H1 (cell line): ENCODE results near the gene GRHL3. TPM values are rescaled to one million over a fixed set of nuclear protein-coding genes. Genes with fewer than 3 reads are reported as not detected.

Experiments used
- BRCA1 ChIP-seq: IDR thresholded peaks from 2 replicates; pipeline ENCODE4 v1.6.1; 2012; ENCODE audit warnings: low read depth, low read length, improper control_type of control experiment
- POLR2A ChIP-seq, 2 experiments: IDR thresholded peaks; 1 replicate in 1 of 2; 2 replicates in 1 of 2; pipeline ENCODE4 v1.6.1; 2011; ENCODE audit warnings: low read depth in 2 of 2, low read length in 2 of 2, mild to moderate bottlenecking in 2 of 2; ENCODE audit errors: control extremely low read depth in 1 of 2
- POLR2AphosphoS5 ChIP-seq: IDR thresholded peaks from 2 replicates; pipeline ENCODE4 v1.6.1; 2011; ENCODE audit warnings: low read depth, low read length
- RFX5 ChIP-seq: IDR thresholded peaks from 2 replicates; pipeline ENCODE4 v1.6.1; 2011; ENCODE audit warnings: low read depth, low read length, improper control_type of control experiment, borderline replicate concordance
- SP4 ChIP-seq: IDR thresholded peaks from 2 replicates; pipeline ENCODE4 v1.6.1; 2012; ENCODE audit warnings: low read length, inconsistent platforms
- TEAD4 ChIP-seq: IDR thresholded peaks from 2 replicates; pipeline ENCODE4 v1.6.1; 2012; ENCODE audit warnings: low read depth, low read length, inconsistent platforms, mixed read lengths
- polyA plus RNA-seq, 7 experiments: library from polyadenylated mRNA; depleted of rRNA in 3 of 7; stranded (reverse) in 5 of 7; unstranded in 2 of 7; fragments of >200 nt in 5 of 7; fragments of 200-250 nt in 2 of 7; gene quantifications; 1 replicate in 5 of 7; 2 replicates in 1 of 7; 4 replicates in 1 of 7; pipeline versions ENCODE4 v1.2.1 to v1.2.3, GENCODE V29; 2011 to 2013; ENCODE audit warnings: missing spikeins in 2 of 7, mixed read lengths in 2 of 7
- total RNA-seq: library from RNA; stranded (reverse); fragmentation: NEBNext Ultra II Directional; extraction: Animal tissue kit (Norgen Biotek cat#: 25700); gene quantifications from 2 replicates; pipeline ENCODE4 v1.2.1, GENCODE V29; 2021
- TF ChIP-seq, protein P1 (sequence below): fragments of 300-600 bp; sonication (generic); IDR thresholded peaks from 2 replicates; pipeline ENCODE4 v1.7.1; 2012; ENCODE audit warnings: low read length, moderate library complexity, mild to moderate bottlenecking, inconsistent platforms; ENCODE audit not compliant: insufficient replicate concordance
- TF ChIP-seq, protein P2 (sequence below): IDR thresholded peaks from 2 replicates; pipeline ENCODE4 v1.6.1; 2012; ENCODE audit warnings: low read length, inconsistent platforms
- TF ChIP-seq, protein P3 (sequence below): IDR thresholded peaks from 2 replicates; pipeline ENCODE4 v1.6.1; 2012; ENCODE audit warnings: inconsistent platforms

The GRHL3 gene
- total and polyA plus RNA-seq, 2 of the 8 experiments (the other 6 are each of a cell fraction or from before 2014, with no cell fraction given): 0.80 to 1.8 TPM

DNA sequence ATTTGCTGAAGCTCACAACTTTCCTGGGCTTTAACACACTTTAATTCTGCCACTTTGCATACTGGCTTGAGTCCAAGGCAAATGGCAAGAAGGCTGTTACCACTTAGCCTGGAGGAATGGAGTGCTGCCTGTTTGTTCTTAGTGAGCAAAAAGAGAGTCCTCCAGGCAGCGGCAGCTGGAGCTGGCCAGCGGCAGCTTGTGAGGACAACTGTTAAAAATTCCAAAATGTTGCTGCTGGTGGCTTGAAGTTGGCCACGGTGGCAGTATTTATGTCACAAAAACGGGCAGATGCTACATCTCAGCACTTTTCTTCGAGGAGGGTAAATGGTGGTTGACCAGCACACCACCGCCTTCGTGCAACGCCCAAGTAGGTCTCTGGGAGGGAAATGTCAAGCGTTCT is 67.1 kb downstream of the GRHL3 start (continued):
- TF ChIP-seq, protein P1, sequence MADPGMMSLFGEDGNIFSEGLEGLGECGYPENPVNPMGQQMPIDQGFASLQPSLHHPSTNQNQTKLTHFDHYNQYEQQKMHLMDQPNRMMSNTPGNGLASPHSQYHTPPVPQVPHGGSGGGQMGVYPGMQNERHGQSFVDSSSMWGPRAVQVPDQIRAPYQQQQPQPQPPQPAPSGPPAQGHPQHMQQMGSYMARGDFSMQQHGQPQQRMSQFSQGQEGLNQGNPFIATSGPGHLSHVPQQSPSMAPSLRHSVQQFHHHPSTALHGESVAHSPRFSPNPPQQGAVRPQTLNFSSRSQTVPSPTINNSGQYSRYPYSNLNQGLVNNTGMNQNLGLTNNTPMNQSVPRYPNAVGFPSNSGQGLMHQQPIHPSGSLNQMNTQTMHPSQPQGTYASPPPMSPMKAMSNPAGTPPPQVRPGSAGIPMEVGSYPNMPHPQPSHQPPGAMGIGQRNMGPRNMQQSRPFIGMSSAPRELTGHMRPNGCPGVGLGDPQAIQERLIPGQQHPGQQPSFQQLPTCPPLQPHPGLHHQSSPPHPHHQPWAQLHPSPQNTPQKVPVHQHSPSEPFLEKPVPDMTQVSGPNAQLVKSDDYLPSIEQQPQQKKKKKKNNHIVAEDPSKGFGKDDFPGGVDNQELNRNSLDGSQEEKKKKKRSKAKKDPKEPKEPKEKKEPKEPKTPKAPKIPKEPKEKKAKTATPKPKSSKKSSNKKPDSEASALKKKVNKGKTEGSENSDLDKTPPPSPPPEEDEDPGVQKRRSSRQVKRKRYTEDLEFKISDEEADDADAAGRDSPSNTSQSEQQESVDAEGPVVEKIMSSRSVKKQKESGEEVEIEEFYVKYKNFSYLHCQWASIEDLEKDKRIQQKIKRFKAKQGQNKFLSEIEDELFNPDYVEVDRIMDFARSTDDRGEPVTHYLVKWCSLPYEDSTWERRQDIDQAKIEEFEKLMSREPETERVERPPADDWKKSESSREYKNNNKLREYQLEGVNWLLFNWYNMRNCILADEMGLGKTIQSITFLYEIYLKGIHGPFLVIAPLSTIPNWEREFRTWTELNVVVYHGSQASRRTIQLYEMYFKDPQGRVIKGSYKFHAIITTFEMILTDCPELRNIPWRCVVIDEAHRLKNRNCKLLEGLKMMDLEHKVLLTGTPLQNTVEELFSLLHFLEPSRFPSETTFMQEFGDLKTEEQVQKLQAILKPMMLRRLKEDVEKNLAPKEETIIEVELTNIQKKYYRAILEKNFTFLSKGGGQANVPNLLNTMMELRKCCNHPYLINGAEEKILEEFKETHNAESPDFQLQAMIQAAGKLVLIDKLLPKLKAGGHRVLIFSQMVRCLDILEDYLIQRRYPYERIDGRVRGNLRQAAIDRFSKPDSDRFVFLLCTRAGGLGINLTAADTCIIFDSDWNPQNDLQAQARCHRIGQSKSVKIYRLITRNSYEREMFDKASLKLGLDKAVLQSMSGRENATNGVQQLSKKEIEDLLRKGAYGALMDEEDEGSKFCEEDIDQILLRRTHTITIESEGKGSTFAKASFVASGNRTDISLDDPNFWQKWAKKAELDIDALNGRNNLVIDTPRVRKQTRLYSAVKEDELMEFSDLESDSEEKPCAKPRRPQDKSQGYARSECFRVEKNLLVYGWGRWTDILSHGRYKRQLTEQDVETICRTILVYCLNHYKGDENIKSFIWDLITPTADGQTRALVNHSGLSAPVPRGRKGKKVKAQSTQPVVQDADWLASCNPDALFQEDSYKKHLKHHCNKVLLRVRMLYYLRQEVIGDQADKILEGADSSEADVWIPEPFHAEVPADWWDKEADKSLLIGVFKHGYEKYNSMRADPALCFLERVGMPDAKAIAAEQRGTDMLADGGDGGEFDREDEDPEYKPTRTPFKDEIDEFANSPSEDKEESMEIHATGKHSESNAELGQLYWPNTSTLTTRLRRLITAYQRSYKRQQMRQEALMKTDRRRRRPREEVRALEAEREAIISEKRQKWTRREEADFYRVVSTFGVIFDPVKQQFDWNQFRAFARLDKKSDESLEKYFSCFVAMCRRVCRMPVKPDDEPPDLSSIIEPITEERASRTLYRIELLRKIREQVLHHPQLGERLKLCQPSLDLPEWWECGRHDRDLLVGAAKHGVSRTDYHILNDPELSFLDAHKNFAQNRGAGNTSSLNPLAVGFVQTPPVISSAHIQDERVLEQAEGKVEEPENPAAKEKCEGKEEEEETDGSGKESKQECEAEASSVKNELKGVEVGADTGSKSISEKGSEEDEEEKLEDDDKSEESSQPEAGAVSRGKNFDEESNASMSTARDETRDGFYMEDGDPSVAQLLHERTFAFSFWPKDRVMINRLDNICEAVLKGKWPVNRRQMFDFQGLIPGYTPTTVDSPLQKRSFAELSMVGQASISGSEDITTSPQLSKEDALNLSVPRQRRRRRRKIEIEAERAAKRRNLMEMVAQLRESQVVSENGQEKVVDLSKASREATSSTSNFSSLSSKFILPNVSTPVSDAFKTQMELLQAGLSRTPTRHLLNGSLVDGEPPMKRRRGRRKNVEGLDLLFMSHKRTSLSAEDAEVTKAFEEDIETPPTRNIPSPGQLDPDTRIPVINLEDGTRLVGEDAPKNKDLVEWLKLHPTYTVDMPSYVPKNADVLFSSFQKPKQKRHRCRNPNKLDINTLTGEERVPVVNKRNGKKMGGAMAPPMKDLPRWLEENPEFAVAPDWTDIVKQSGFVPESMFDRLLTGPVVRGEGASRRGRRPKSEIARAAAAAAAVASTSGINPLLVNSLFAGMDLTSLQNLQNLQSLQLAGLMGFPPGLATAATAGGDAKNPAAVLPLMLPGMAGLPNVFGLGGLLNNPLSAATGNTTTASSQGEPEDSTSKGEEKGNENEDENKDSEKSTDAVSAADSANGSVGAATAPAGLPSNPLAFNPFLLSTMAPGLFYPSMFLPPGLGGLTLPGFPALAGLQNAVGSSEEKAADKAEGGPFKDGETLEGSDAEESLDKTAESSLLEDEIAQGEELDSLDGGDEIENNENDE: no peak
- TF ChIP-seq, protein P2, sequence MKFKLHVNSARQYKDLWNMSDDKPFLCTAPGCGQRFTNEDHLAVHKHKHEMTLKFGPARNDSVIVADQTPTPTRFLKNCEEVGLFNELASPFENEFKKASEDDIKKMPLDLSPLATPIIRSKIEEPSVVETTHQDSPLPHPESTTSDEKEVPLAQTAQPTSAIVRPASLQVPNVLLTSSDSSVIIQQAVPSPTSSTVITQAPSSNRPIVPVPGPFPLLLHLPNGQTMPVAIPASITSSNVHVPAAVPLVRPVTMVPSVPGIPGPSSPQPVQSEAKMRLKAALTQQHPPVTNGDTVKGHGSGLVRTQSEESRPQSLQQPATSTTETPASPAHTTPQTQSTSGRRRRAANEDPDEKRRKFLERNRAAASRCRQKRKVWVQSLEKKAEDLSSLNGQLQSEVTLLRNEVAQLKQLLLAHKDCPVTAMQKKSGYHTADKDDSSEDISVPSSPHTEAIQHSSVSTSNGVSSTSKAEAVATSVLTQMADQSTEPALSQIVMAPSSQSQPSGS: no peak
- no peak for TF ChIP-seq BRCA1
- TF ChIP-seq TEAD4: no peak
- TF ChIP-seq, protein P3, sequence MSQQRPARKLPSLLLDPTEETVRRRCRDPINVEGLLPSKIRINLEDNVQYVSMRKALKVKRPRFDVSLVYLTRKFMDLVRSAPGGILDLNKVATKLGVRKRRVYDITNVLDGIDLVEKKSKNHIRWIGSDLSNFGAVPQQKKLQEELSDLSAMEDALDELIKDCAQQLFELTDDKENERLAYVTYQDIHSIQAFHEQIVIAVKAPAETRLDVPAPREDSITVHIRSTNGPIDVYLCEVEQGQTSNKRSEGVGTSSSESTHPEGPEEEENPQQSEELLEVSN: no peak
- TF ChIP-seq SP4: no peak
- no peak for TF ChIP-seq POLR2AphosphoS5
- no peak for TF ChIP-seq POLR2A (IDR thresholded peaks at IDR 0.05; ENCODE audit: control extremely low read depth in 1 of 2, low read depth in 2 of 2, low read length in 2 of 2)
- no peak for TF ChIP-seq RFX5
